ENCODE measurements around the gene XPR1.

XPR1 gene

GRCh38 chr1:180916771-180917170 is 284.9 kb downstream of the XPR1 start:
- DNase-seq (ENCODE audit: low spot score), result no peak

GRCh38 chr1:180917306-180918065 is 285.7 kb downstream of the XPR1 start:
- DNase-seq (ENCODE audit: low spot score), result no peak

- DNase-seq (ENCODE audit: low spot score), result no peak
These were observed 286.7 kb downstream of the XPR1 start for GRCh38 chr1:180918519-180918918.

GRCh38 chr1:180919183-180919700 is 287.4 kb downstream of the XPR1 start:
- DNase-seq (ENCODE audit: low spot score), result no peak

- DNase-seq (ENCODE audit: low spot score), result no peak
These were observed 288.4 kb downstream of the XPR1 start for GRCh38 chr1:180920193-180920592.

GRCh38 chr1:180920702-180921101 is 288.9 kb downstream of the XPR1 start:
- no peak for DNase-seq (ENCODE audit: low spot score)

GRCh38 chr1:180921386-180921785 is 289.6 kb downstream of the XPR1 start:
- no peak for DNase-seq (ENCODE audit: low spot score)

- no peak for DNase-seq (ENCODE audit: low spot score)
These were observed 290.2 kb downstream of the XPR1 start for GRCh38 chr1:180921891-180922630.

GRCh38 chr1:180922631-180923015 is 290.8 kb downstream of the XPR1 start:
- no peak for DNase-seq (ENCODE audit: low spot score)

GRCh38 chr1:180923021-180923841 is 291.4 kb downstream of the XPR1 start:
- DNase-seq (ENCODE audit: low spot score), result no peak

GRCh38 chr1:180923887-180924286 is 292.1 kb downstream of the XPR1 start:
- DNase-seq (ENCODE audit: low spot score), result no peak

GRCh38 chr1:180924939-180925338 is 293.1 kb downstream of the XPR1 start:
- DNase-seq (ENCODE audit: low spot score), result no peak

- DNase-seq (ENCODE audit: low spot score), result no peak
These were observed 293.7 kb downstream of the XPR1 start for GRCh38 chr1:180925471-180926051.

GRCh38 chr1:180926164-180926981 is 294.6 kb downstream of the XPR1 start:
- no peak for DNase-seq (ENCODE audit: low spot score)

- DNase-seq (ENCODE audit: low spot score), result no peak
These were observed 295.5 kb downstream of the XPR1 start for GRCh38 chr1:180927348-180927747.

- no peak for DNase-seq (ENCODE audit: low spot score)
These were observed 296.0 kb downstream of the XPR1 start for GRCh38 chr1:180927841-180928240.

GRCh38 chr1:180928331-180929230 is 296.8 kb downstream of the XPR1 start:
- no peak for DNase-seq (ENCODE audit: low spot score)

GRCh38 chr1:180929389-180929788 is 297.6 kb downstream of the XPR1 start:
- no peak for DNase-seq (ENCODE audit: low spot score)

- no peak for DNase-seq (ENCODE audit: low spot score)
These were observed 298.9 kb downstream of the XPR1 start for GRCh38 chr1:180930687-180931086.

- no peak for DNase-seq (ENCODE audit: low spot score)
These were observed 299.7 kb downstream of the XPR1 start for GRCh38 chr1:180931529-180931928.

All from CD4-positive, alpha-beta T cell treated with Interleukin-6 at 100 ng/mL for 8 hours (primary cell).